G401.6 (cell line): ENCODE measurements around the gene ETFDH.
"Not testable (repeated sequence)": the region's sequence is repeated elsewhere in the genome, so short reads cannot be mapped to it uniquely, and the experiment has no call there.

Experiments
- FAIRE-seq: peaks from 2 replicates; lab custom pipeline; 2012; peaks lifted over from hg19 to GRCh38; lab: Jason Lieb, UNC

The ETFDH gene

GRCh38 chr4:158754385-158755180 is 82.5 kb downstream of the ETFDH start:
- no peak for FAIRE-seq

- FAIRE-seq = not testable (repeated sequence)
Observed at GRCh38 chr4:158755819-158756218, 83.7 kb downstream of the ETFDH start.

GRCh38 chr4:158756588-158756987 is 84.5 kb downstream of the ETFDH start:
- FAIRE-seq = no peak

DNA sequence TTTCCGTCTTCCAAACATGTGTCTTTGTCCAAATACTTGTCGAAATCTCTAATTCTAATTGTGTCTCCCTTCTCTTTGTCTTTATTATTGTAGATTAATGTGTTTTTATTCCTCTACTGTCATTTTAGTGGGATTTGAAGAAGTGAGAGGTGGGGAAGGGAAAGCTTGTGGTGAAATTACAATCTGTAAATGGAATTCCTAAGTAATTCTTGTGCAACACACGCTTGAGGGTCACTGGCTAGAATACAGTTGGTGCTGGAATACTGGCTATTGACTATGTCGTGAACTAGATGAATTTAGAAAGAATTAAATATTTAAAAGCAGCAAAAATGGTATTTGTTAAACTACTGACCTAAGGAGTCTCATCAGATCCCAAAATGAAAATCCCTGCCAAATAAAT is 86.0 kb downstream of the ETFDH start:
- no peak for FAIRE-seq

GRCh38 chr4:158758703-158759102 is 86.6 kb downstream of the ETFDH start:
- FAIRE-seq = no peak
